Stimulated activated naive CD8-positive, alpha-beta T cell treated with anti-CD3 and anti-CD28 coated beads, Interleukin-15, amount 100 ng/mL, for 72 hours (primary cell): ENCODE results near the gene DNAJC15.

Experiments
- ATAC-seq: fragments of 150-1000 bp; cut with Tn5 transposase; 2 replicates; pipeline ENCODE4 v1.10.0; 2021; ENCODE audit warnings: mild to moderate bottlenecking, moderate library complexity
- DNase-seq, 2 donors: peaks; one replicate each; pipeline ENCODE4 v3.0.0; 2021 to 2022
- H3K27ac Mint-ChIP-seq, 2 donors: one replicate each; pipeline ENCODE4 v1.8.0; 2022; ENCODE audit warnings: mild to moderate bottlenecking in 2 of 2, mixed read lengths in 2 of 2, moderate library complexity in 2 of 2
- H3K27me3 Mint-ChIP-seq: one replicate; pipeline ENCODE4 v1.8.0; 2022; ENCODE audit warnings: mixed read lengths
- H3K4me1 Mint-ChIP-seq: one replicate; pipeline ENCODE4 v1.8.0; 2022; ENCODE audit warnings: mild to moderate bottlenecking, mixed read lengths
- H3K4me3 Mint-ChIP-seq, 2 donors: one replicate each; pipeline ENCODE4 v1.8.0; 2022; ENCODE audit warnings: mild to moderate bottlenecking in 2 of 2, mixed read lengths in 2 of 2, moderate library complexity in 1 of 2
- H3K9me3 Mint-ChIP-seq, 2 donors: one replicate each; pipeline ENCODE4 v1.8.0; 2022; ENCODE audit warnings: mixed read lengths in 2 of 2

DNAJC15 gene

GRCh38 chr13:42996584-42996983 is 26.8 kb upstream of the DNAJC15 start:
- H3K4me3 Mint-ChIP-seq: peak overlapping the region in 1 of 2 donors; percentile 60
- peaks cover 60% of the 10 kb centered on the region for H3K4me1 Mint-ChIP-seq
- peak in 1 of 2 donors; percentile 23 for DNase-seq
- peak; percentile 56 for ATAC-seq
- H3K27ac Mint-ChIP-seq: peak overlapping the region; percentile 71 to 94
- H3K27me3 Mint-ChIP-seq: no peaks in the 10 kb centered on the region
- no peaks in the 10 kb centered on the region for H3K9me3 Mint-ChIP-seq

DNA sequence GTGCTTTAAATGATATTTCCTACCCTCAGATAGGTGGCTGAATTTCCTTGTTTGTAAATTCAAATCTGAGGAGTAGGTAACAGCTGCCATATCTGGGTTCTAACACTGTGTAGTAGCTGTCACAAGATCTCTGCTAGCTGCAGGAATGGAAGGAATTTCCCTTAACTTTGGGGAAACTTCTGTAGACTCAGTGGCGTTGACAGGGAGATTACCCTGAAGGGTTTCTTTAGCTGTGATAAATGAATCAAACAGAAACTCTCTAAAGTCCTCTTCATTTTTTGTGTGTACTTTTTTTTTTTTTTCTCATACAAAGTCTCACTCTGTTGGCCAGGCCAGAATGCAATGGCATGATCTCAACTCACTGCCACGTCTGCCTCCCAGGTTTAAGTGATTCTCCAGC is 26.0 kb upstream of the DNAJC15 start:
- ATAC-seq (peak; percentile 77), DNase-seq (peak in 1 of 2 donors; percentile 26)
- Mint-ChIP-seq H3K9me3 (peaks cover 0 to 3% of the 10 kb centered on the region in 2 donors), H3K4me3 (peak overlapping the region in 1 of 2 donors; percentile 27), H3K27ac (peak overlapping the region; percentile 19 to 94), H3K4me1 (peaks cover 52% of the 10 kb centered on the region), H3K27me3 (no peaks in the 10 kb centered on the region)

GRCh38 chr13:42999491-42999890 is 23.9 kb upstream of the DNAJC15 start:
- Mint-ChIP-seq H3K4me1 (peaks cover 32% of the 10 kb centered on the region), H3K9me3 (peaks cover 7 to 11% of the 10 kb centered on the region in 2 donors), H3K27me3 (no peaks in the 10 kb centered on the region), H3K27ac (no peak overlapping the region), H3K4me3 (no peak overlapping the region)
- no peak for ATAC-seq
- no peak for DNase-seq

DNA sequence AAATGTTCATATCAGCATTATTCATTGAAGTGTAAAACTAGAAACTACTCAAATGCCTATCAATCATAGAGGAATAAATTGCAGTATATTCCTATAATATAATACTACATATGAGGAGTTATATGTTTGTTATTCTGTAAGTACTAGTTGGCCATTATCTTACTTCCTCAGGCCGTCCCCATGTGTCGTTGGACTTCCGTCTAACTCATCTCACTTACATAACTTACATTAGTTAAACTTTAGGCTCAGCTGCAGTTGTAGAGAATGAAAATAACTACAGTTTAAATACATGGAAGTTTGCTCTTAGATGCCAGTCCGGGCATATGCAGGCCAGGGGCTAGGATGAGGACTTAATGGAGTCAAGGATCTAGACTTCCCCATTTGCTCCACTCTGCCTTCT is 22.7 kb upstream of the DNAJC15 start:
- Mint-ChIP-seq H3K27me3 (no peaks in the 10 kb centered on the region), H3K4me1 (peaks cover 24% of the 10 kb centered on the region), H3K4me3 (no peak overlapping the region), H3K9me3 (peaks cover 7 to 11% of the 10 kb centered on the region in 2 donors), H3K27ac (no peak overlapping the region)
- no peak for ATAC-seq
- DNase-seq: no peak

- Mint-ChIP-seq H3K9me3 (peaks cover 7 to 11% of the 10 kb centered on the region in 2 donors), H3K27ac (no peak overlapping the region), H3K4me3 (no peak overlapping the region), H3K27me3 (no peaks in the 10 kb centered on the region), H3K4me1 (peaks cover 10% of the 10 kb centered on the region)
- ATAC-seq: no peak
- DNase-seq: no peak
Observed at GRCh38 chr13:43002021-43002420, 21.4 kb upstream of the DNAJC15 start.

- Mint-ChIP-seq H3K9me3 (peaks cover 7 to 11% of the 10 kb centered on the region in 2 donors), H3K27me3 (no peaks in the 10 kb centered on the region), H3K4me1 (peaks cover under 1% of the 10 kb centered on the region), H3K27ac (peak overlapping the region in 1 of 2 donors; percentile 5), H3K4me3 (no peak overlapping the region)
- ATAC-seq (no peak), DNase-seq (no peak)
Observed at GRCh38 chr13:43003010-43003409, 20.4 kb upstream of the DNAJC15 start.

GRCh38 chr13:43003729-43004128 is 19.7 kb upstream of the DNAJC15 start:
- H3K27me3 Mint-ChIP-seq: no peaks in the 10 kb centered on the region
- peaks cover 7 to 11% of the 10 kb centered on the region in 2 donors for H3K9me3 Mint-ChIP-seq

DNA sequence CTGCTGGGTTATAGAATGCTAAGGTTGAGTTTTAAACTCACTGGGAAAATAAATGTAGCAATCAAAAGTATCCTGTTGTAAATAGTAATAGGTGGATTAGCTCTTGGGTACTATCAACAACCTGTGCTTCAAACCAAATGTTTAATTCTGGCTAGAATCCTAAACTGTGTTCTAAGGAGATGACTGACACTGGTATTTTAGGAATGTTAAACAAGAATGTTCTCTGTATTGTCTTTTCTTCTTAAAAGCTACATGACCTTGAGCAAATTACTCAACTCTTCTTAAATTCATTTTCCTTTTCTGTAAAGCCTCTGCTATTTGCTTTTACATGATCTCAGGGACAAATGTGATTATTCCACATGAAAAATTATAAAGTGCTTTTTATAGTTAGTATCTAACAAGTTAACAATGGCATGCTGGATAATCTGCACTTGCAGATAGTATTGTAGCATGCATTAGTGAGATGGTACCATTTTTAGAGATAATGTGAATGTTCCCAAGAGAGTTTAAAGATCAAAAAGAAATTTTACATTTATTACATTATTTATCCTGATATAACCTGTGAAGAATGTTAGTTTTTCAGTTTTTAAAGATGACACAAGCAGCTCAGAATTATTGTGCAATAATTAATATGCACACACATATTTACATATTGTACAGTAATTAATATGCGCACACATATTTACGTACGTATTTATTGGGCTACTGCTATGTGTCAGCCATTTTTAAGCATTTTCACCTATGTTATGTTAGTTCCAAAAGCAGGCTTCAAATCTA is 17.7 kb upstream of the DNAJC15 start:
- DNase-seq: no peak
- no peak for ATAC-seq
- H3K27ac Mint-ChIP-seq: no peak overlapping the region
- peaks cover 7 to 11% of the 10 kb centered on the region in 2 donors for H3K9me3 Mint-ChIP-seq
- no peaks in the 10 kb centered on the region for H3K27me3 Mint-ChIP-seq
- no peaks in the 10 kb centered on the region for H3K4me1 Mint-ChIP-seq
- H3K4me3 Mint-ChIP-seq: no peak overlapping the region

More at GRCh38 chr13:43003729-43004128, 19.7 kb upstream of the DNAJC15 start:
- Mint-ChIP-seq H3K27ac (no peak overlapping the region), H3K4me3 (no peak overlapping the region), H3K4me1 (no peaks in the 10 kb centered on the region)
- DNase-seq (no peak), ATAC-seq (no peak)

DNA sequence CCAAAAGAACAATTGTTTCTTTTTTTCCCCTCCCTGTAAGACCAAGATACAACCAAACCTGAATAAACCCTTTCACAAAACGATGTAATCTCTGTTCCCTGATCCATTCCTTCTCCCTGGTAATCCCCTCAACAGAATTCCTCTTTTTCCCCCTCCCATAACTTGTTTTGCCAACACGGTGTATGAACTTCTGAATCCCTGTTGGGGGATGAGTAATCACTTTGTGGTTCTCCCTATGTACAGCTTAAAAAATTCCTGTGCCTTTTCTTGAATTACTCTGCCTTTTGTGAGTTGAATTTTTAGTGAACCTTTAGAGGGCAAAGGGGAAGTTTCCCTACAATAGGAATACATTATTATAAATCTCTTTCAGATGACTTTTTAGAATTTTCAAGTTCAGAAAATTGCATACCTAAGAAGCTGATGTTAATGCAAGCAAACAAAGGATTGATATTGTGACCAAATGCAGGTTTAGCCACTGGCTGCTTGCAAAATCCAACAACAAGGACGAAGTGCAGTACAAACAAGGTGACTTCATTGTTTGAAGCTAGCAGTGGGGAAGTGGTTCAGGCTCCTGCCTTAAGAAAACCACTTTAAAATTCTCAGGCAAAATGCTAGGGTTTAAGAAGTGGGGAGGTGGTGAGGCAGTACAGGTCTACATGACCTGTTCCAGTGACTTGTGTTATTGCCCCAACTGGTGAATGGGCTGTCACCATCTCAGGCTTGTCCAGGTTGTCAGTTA is 16.3 kb upstream of the DNAJC15 start:
- H3K27me3 Mint-ChIP-seq: no peaks in the 10 kb centered on the region
- DNase-seq (no peak), ATAC-seq (no peak)
- H3K9me3 Mint-ChIP-seq: peaks cover 7 to 11% of the 10 kb centered on the region in 2 donors
- no peak overlapping the region for H3K4me3 Mint-ChIP-seq
- peak overlapping the region in 1 of 2 donors; percentile 73 for H3K27ac Mint-ChIP-seq
- H3K4me1 Mint-ChIP-seq: no peaks in the 10 kb centered on the region

GRCh38 chr13:43008596-43008995 is 14.8 kb upstream of the DNAJC15 start:
- Mint-ChIP-seq H3K4me3 (no peak overlapping the region), H3K9me3 (no peaks in the 10 kb centered on the region), H3K27ac (no peak overlapping the region), H3K27me3 (no peaks in the 10 kb centered on the region), H3K4me1 (no peaks in the 10 kb centered on the region)
- DNase-seq (no peak), ATAC-seq (no peak)

GRCh38 chr13:43009506-43009905 is 13.9 kb upstream of the DNAJC15 start:
- H3K4me1 Mint-ChIP-seq: no peaks in the 10 kb centered on the region
- no peak for DNase-seq
- H3K4me3 Mint-ChIP-seq: no peak overlapping the region
- ATAC-seq: no peak
- no peaks in the 10 kb centered on the region for H3K27me3 Mint-ChIP-seq
- no peak overlapping the region for H3K27ac Mint-ChIP-seq
- no peaks in the 10 kb centered on the region for H3K9me3 Mint-ChIP-seq

- H3K4me3 Mint-ChIP-seq: no peak overlapping the region
- ATAC-seq: no peak
Observed at GRCh38 chr13:43014162-43014561, 9.2 kb upstream of the DNAJC15 start.

DNA sequence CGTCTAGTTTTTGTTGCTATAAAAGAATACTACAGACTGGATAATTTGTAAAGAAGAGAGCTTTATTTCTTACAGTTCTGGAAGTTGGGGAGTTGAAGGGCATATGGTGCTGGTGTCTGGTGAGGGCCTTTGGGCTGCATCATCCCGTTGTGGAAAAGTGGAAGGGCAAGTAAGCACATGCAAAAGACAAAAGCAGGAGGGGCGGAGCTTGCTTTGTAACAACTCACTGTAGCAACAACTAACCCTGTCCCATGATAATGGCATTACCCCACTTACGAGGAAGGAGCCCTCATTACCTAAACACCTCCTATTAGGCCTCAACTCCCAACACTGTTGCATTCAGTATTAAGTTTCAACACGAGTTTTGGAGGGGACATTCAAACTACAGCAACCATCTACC is 7.2 kb upstream of the DNAJC15 start:
- H3K4me3 Mint-ChIP-seq: no peak overlapping the region
- no peaks in the 10 kb centered on the region for H3K4me1 Mint-ChIP-seq
- H3K9me3 Mint-ChIP-seq: no peaks in the 10 kb centered on the region
- H3K27me3 Mint-ChIP-seq: no peaks in the 10 kb centered on the region
- ATAC-seq (no peak), DNase-seq (no peak)
- H3K27ac Mint-ChIP-seq: no peak overlapping the region

More at GRCh38 chr13:43014162-43014561, 9.2 kb upstream of the DNAJC15 start:
- no peak for DNase-seq
- H3K27ac Mint-ChIP-seq: no peak overlapping the region
- no peaks in the 10 kb centered on the region for H3K9me3 Mint-ChIP-seq
- H3K4me1 Mint-ChIP-seq: no peaks in the 10 kb centered on the region
- no peaks in the 10 kb centered on the region for H3K27me3 Mint-ChIP-seq

GRCh38 chr13:43019811-43020210 is 3.6 kb upstream of the DNAJC15 start:
- peaks cover 11% of the 10 kb centered on the region for H3K4me1 Mint-ChIP-seq
- H3K9me3 Mint-ChIP-seq: no peaks in the 10 kb centered on the region
- H3K27ac Mint-ChIP-seq: no peak overlapping the region
- DNase-seq: no peak
- ATAC-seq: no peak
- no peaks in the 10 kb centered on the region for H3K27me3 Mint-ChIP-seq
- H3K4me3 Mint-ChIP-seq: no peak overlapping the region

DNA sequence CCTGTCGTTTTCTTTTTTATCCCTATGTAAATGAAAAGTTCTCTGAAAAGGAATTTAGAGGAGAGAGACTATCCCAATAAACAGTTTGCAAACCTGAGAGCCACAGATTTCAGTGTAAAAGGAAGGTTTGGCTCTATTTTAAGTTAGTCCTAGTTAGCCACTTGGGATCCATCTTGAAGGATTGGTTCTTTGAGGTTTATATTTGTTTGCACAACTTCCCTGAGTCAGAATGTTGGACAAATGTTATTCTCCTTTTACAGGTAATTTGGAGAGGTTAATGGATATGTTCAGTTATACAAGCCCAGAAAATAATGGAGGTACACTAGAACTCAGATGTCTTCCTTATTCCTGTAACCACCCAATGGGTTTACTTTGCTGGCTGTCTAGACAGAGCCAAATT is 2.6 kb upstream of the DNAJC15 start:
- H3K9me3 Mint-ChIP-seq: no peaks in the 10 kb centered on the region
- ATAC-seq: no peak
- DNase-seq: no peak
- no peaks in the 10 kb centered on the region for H3K27me3 Mint-ChIP-seq
- H3K4me1 Mint-ChIP-seq: peaks cover 20% of the 10 kb centered on the region
- no peak overlapping the region for H3K4me3 Mint-ChIP-seq
- H3K27ac Mint-ChIP-seq: no peak overlapping the region
